ENCODE measurements around the gene PSG4. TPM values are rescaled to one million over a fixed set of nuclear protein-coding genes. Genes with fewer than 3 reads are reported as not detected.
A peak's percentile ranks its signal among the peaks of the same experiment; 100 is the strongest.
"Not testable (repeated sequence)": the region's sequence is repeated elsewhere in the genome, so short reads cannot be mapped to it uniquely, and the experiment has no call there.

Gene PSG4
- total RNA-seq, 1 donor from 2014 or later: not detected

DNA sequence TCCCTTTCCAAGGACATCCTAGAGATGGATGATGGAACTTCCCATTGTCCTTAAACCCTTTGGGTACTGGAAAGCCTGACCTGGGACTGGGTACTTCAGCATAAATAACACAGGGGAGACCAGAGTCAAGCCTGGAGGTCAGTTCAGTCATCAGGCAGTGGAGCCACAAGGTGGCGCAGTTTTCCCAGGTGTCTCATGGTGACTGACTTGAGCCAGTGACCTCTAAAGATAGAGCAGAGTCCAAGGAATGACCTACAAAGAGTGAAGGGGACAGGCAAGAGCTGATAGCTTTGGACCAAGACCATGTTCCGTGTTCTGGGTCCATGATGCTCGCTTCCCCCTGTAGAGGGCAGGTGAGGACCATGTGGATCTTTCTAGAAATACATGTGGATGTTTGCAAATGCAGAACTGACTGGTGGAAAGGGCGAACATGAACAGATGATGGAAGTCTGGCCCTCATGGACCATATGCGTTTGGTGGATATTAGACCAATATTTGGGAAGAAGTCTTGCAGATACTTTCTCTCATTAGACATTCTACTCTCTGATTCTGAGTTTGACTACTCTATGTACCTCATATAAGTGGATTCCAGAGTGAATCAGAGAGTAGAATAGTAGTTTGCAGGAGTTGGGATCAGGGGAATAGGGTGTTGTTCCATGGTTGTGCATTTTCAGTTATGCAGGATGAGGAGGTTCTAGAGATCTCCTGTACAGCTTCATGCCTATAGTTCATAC is 6.6 kb downstream of the PSG4 start:
- not testable (repeated sequence) for DNase-seq

DNA sequence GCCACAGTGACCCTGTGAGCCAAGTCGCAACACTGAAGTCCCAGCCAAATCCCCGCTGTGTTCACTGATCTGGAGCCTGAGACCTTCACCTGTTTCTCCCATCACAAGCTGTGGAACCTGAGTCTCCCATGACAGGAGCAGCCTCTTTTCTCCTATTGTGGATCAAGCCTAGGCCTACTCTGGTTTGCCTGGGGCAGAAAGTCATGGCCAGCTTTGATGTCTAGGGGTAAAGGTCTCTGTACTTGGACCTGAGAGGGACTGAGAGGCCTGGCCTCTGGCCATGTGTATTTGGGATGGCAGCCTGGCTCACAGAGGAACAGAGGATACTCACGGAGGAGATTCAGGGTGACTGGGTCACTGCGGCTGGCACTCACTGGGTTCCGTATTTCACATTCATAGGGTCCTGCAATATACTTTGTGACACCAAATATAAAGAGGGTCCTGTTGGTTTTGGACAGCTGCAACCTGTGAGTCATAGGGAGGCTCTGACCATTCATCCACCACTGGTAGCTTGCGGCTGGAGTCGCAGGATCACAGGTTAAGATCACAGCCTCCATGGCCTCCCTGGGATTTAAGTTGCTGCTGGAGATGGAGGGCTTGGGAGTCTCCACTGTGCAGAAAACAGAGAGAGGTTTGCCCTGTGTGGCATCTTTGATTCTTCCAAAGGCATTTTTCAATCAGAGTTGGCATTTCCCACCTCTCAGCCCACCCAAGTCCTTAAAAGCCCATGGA is 7.6 kb downstream of the PSG4 start:
- not testable (repeated sequence) for DNase-seq

DNA sequence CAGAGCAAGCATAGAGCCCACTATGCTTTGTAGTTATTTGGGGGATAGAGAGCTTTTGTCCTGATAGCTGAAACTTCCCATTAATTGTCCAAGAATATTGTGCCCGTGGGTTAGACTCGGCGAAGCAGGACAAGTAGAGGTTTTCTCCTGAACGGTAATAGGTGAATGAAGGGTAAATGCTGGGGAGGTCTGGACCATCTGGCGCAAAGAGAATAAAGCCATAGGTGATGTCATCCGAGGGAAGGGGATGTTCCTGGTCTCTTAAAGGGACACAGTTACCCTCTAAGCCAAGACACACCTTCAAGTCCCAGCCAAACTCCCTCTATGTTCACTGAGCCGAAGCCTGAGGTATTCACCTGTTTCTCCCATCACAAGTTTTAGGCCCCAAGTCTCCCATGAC is 11.0 kb downstream of the PSG4 start:
- not testable (repeated sequence) for DNase-seq

DNA sequence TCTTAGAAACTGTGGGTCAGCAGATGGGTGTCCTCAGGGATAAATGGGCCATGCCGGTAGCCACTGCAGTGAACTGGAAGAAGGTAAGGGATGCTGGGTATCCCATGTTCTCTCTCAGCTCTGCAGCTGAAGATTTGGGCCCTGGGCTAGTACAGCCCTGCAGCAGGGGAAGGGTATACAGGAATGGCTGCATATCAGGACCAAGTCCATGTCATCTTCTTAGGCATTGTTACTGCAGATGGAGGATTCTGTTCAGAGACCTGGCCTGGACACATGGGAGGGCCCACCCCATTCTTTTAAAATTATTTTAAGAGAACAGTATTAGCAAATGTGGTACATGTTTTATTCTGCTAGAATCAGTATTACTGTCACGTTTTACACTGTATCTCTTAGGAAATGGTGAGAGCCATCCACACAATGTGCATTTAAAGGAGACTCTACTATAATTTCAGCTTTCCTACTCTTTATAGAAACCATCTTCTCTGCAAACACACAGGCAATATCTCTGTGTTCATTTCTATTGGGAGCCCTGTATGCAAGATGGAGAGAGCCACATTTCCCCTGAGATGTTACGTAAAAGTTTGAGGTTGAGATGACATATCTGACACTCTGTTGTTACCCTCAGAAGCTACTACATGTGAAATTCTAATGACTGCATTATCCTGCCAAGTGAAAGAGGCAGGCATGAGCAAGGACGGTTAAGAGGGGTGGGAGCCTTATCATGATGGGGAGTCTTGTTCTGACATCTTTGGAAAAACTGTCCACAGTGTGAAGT is 12.9 kb downstream of the PSG4 start:
- not testable (repeated sequence) for DNase-seq

DNA sequence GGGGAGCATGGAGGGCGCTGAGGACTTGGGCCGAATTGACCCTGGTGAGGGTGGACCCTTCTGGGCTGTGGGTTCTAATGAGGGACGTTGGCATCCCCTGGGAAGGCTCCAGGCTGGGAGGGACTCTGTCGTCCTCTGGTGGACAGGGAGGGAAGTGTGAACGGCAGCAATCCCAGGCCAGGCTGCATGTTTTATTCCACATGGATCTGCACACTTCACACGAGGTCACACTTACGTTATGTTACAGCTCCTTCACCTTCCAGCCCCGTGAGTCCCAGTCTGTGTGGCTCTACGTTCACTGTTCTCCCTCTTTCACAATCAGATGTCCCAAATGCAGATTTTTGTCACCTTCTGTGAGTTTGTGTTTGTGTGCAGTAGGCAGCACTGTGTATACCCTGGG is 17.3 kb downstream of the PSG4 start:
- DNase-seq: not testable (repeated sequence)

GRCh38 chr19:43186311-43186935 is 19.0 kb downstream of the PSG4 start, which contains the start of gene PSG5:
Gene PSG5, minus strand, starts transcription at chr19:43186536. Its CDS starts 131 bp downstream, at chr19:43186405.
- DNase-seq: not testable (repeated sequence)

GRCh38 chr19:43181869-43182771 is 23.3 kb downstream of the PSG4 start:
- DNase-seq: not testable (repeated sequence)

DNA sequence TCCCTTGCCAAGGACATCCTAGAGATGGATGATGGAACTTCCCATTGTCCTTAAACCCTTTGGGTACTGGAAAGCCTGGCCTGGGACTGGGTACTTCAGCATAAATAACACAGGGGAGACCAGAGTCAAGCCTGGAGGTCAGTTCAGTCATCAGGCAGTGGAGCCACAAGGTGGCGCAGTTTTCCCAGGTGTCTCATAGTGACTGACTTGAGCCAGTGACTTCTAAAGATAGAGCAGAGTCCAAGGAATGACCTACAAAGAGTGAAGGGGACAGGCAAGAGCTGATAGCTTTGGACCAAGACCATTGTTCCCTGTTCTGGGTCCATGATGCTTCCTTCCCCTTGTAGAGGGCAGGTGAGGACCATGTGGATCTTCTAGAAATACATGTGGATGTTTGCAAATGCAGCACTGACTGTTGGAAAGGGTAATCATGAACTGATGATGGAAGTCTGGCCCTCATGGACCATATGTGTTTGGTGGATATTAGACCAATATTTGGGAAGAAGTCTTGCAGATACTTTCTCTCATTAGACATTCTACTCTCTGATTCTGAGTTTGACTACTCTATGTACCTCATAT is 25.8 kb downstream of the PSG4 start:
- DNase-seq: not testable (repeated sequence)

DNA sequence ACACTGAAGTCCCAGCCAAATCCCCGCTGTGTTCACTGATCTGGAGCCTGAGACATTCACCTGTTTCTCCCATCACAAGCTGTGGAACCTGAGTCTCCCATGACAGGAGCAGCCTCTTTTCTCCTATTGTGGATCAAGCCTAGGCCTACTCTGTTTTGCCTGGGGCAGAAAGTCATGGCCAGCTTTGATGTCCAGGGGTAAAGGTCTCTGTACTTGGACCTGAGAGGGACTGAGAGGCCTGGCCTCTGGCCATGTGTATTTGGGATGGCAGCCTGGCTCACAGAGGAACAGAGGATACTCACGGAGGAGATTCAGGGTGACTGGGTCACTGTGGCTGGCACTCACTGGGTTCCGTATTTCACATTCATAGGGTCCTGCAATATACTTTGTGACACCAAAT is 26.9 kb downstream of the PSG4 start:
- DNase-seq: not testable (repeated sequence)

- DNase-seq: not testable (repeated sequence)
Observed at GRCh38 chr19:43165906-43166305, 39.5 kb downstream of the PSG4 start.

GRCh38 chr19:43163135-43163534 is 42.3 kb downstream of the PSG4 start:
- DNase-seq: not testable (repeated sequence)

DNA sequence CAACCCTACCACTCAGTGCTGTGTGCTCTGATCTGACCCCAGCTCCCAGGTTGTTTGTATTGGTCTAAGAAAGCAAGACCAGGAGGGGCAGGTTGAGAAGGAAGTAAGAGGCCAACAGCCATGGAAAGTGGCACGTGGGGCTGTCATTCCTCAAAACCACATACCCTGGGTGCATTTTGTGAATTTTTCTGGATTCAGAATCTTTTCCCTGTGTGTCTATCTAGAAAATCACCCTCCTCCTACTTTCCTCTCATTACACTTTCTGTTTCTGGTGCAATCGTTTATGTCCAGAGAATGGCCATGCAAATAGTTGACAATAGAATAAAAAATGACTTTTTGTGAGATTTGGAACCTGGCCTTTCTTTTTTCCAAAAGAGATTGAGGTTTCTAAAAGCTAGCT is 43.2 kb downstream of the PSG4 start:
- not testable (repeated sequence) for DNase-seq

- DNase-seq: no peak
Observed at GRCh38 chr19:43152214-43152613, 53.2 kb downstream of the PSG4 start.

DNA sequence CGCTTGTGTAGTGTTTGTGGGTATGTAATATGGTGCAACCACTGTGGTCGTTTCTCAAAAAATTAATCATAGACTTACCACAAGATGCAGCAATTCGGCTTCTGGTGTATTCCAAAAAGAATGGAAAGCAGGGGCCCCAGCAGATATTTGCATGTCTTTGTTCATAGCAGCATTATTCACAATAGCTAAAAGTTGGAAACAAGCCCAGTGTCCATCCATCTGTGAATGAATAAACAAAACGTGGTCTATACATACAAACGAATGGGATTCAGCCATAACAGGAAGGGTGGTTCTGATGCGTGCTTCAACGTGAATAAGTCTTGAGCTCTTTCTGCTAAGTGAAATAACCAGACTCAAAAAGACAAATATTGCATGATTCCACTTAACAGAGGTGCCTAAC is 55.6 kb downstream of the PSG4 start:
- DNase-seq: peak; percentile 50

- DNase-seq: no peak
Observed at GRCh38 chr19:43148233-43148632, 57.2 kb downstream of the PSG4 start.

Other genes with a start within 250 kb of the PSG4 start
- gene PSG11, start 179.2 kb downstream of the PSG4 start, total RNA-seq: not detected
- not detected for gene PSG2, start 122.9 kb downstream of the PSG4 start, total RNA-seq
- gene PSG5, start 19.1 kb downstream of the PSG4 start, total RNA-seq: not detected
- gene PSG9, start 63.9 kb upstream of the PSG4 start, total RNA-seq: not detected
- 3.3 TPM for gene CD177, start 148.0 kb upstream of the PSG4 start, total RNA-seq
- not detected for gene TEX101, start 209.3 kb upstream of the PSG4 start, total RNA-seq

Measured in tongue (tissue), 2 donors.